Fibroblast of skin of scalp (primary cell): ENCODE data around the gene TRIM65.
A peak's percentile ranks its signal among the peaks of the same experiment; 100 is the strongest.
"Not testable (repeated sequence)": the region's sequence is repeated elsewhere in the genome, so short reads cannot be mapped to it uniquely, and the experiment has no call there.

Experiments
- DNase-seq: peaks from one replicate; pipeline ENCODE4 v3.0.0-alpha.2; 2013

The TRIM65 gene

GRCh38 chr17:75895370-75896155, 1.2 kb downstream of the TRIM65 start:
- DNase-seq, result peak; percentile 51

- no peak for DNase-seq
Observed at GRCh38 chr17:75894049-75894733, 2.6 kb downstream of the TRIM65 start.

DNA sequence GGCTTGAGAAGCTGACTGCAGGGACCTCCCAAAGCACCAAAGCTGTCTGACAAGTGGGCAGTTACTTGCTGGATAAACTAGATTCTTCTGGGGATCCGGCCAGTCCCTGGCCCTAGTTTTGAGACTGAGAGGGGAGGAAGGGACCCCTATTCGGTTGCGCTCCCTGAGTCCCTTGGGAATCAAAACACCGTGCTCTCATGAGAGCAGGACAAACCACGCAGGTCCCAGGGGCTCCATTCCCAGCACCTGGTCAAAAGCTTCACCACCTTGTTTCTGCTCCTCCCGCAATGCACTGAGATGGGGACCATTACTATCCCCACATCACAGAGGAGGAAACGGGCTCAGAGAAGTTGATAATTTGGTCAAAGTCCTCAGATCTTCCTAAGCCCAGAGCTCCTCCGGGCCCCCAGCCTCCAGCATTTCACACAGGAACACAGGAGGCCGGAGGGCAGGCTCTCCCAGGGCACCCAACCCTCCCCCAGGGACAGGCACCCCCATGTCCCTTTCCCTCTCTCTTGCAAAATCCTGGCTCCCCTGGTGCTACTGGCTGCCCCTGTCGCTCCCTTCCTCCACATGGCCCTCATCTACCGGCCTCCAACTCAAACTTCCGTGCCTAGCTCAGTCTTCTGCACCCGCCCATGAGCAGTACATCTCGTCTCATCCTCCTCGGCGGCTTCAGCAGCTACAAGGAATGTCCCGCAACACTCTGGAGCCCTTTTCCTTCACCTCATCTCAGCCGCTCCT, 3.3 kb downstream of the TRIM65 start:
- no peak for DNase-seq

DNA sequence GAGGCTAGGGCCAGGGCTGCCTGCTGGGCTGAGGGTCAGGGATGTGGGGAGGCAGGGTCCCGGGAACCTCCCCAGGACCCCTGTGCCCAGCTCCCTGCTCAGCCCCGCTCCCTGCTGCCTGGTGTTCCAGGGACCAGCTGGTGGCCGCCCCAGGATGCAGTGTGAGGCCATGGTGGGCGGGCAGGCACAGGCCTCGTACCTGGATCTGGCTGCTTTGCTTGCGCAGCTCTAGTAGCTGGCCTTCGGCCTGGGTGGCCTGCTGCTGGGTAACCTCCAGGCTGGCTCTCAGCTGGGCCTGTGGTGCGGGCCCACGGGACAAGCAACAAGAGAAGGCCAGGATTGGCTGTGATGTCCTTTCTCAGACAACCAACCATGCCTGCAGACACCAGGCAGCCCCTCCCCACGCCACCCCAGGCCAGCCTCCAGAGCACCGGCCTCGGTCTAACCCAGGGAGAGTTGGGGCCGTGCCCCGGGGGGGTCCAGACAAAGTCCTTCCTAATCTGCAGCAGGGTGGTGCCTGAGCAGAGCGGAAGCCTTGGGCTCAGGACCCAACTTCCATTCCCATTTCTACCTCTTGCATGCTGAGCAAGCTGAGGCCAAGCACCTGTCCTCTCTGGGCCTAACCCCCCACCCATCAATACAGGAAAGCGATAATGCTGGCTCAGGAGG, 4.1 kb downstream of the TRIM65 start:
- no peak for DNase-seq

GRCh38 chr17:75891605-75892555, 4.9 kb downstream of the TRIM65 start:
- DNase-seq, result no peak

GRCh38 chr17:75891022-75891604, 5.6 kb downstream of the TRIM65 start:
- no peak for DNase-seq

DNA sequence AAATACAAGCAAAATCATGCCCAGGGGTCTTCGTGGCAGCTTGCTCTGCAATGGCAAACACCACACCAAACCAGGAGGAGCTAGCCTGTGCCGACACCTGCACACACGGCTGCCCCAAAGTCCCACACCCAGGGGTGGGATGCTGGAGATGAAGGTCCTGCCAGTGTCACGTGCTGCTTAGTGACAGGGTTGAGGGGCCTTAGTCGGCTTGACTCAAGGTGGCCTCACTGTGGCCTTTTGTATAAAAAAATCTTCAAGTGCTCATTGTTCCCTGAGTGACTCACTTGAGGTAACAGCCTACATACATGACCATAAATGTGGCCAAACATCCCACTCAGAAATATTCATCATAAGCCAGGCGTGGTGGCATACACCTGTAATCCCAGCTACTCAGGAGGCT, 7.3 kb downstream of the TRIM65 start:
- no peak for DNase-seq

DNA sequence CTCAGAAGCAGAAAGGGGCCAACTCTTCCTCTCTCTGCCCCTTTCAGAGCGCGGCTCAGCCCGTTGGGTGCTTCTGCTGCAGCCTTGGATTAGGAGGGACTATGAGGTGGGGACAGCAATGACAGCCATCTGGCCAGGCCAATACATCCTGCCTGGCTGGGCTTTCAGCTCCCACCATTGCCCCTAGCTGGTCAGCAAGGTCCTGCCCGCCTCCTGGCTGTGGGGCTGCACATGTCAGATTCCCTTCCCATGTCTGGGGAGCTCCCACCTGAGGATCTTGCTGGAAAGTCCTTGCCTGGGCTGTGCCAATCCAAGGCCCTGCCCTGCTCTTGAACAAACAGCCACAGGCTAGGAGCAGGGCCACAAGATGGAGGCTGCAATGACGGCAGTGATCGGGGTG, 8.3 kb downstream of the TRIM65 start:
- no peak for DNase-seq

GRCh38 chr17:75885860-75886259, 10.9 kb downstream of the TRIM65 start:
- DNase-seq, result not testable (repeated sequence)

DNA sequence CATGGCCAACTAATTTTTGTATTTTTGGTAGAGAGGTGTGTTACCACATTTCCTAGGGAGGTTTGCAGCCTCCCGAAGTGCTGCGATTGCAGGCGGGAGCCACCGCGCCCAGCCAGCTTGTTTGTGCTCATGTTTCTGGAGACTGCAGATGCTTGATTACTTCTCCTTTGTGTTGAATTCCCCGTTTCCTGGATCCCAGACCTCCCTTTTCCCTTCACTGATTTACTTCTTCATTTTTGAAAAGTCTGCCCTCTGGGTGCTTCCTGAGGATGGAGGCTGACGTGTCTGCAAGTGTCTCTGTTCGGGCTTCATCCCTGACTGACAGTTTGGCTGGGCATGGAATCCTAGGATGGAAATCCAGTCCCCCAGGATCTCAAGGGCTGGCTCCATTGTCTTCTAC, 11.3 kb downstream of the TRIM65 start:
- DNase-seq, result no peak

- no peak for DNase-seq
Observed at GRCh38 chr17:75881678-75882454, 14.9 kb downstream of the TRIM65 start.

DNA sequence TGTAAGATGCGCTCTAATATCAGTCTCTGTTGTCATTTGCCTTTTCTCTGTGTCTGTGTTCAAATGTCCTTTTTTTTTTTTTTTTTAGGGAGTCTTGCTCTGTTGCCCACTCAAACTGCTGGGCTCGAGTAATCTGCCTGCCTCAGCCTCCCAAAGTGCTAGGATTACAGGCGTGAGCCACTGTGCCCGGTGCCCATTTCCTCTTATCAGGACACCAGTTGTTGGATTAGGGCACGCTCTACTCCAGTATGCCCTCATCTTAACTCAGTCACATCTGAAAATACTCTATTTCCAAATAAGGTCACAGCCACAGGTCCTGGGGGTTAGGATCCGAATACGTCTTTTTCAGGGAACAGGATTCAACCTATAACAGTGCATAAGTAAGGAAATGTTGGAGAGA, 16.5 kb downstream of the TRIM65 start:
- no peak for DNase-seq

- peak; percentile 60 for DNase-seq
Observed at GRCh38 chr17:75878174-75878998, 18.4 kb downstream of the TRIM65 start, which contains the start of gene TRIM47. Gene TRIM47, minus strand, starts transcription at chr17:75878581. Its CDS starts 33 bp downstream, at chr17:75878548.

- peak; percentile 58 for DNase-seq
Observed at GRCh38 chr17:75877752-75878173, 19.0 kb downstream of the TRIM65 start.

GRCh38 chr17:75876938-75877751, 19.6 kb downstream of the TRIM65 start:
- peak; percentile 93 for DNase-seq

DNA sequence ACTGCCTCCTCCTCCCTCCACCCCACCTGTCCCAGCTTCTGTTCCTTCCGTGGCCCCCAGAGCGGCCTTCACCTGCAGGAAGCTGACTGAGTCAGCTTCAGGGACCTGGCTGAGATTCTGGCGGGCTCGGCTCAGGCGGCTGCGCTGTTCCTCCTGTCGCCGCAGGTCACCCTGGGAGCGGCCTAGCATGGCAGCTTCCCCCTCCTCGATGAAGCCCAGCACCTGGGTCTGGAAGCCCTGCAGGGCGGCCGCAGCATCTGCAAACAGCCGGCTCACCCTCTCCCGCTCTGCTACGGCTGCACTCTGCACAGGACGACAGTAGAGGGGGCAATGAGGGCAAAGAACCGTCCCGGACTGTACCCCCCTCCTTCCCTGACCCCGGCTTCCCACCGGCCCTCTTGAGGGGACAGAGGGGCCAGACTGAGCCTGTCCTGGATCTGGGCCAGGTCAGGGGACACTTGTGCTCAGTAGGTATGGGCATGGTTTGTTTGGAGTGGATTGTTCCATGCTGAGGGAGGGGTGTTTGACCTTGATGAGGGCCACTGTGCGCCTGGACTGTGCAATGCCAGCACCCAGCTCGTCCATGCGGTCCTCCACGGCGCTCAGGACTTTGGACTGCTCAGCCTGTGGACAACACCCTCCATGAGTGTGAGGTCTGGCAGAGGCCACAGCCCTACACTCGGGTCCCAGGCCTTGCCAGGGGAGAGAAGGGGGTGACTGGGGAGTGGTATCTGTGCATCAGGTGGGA, 20.4 kb downstream of the TRIM65 start:
- no peak for DNase-seq

DNA sequence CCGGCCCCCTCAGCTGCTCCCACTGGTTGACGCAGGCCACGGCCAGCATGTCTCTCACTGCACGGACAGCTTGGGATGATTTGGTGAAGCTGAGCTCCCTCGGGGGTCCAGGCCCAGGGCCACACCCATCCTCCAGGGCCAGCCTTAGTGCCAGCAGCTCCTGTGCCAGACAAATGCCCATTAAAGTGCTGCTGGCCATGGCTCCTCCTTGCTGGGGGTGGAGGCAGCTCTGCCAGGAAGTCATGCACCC, 20.9 kb downstream of the TRIM65 start:
- DNase-seq, result no peak
